Subcutaneous abdominal adipose tissue (tissue), 5 donors: ENCODE measurements around the gene AKT1.
A peak's percentile ranks its signal among the peaks of the same experiment; 100 is the strongest.

ENCODE experiments used
- H3K27ac ChIP-seq: one replicate; pipeline ENCODE4 v1.7.0; 2013; ENCODE audit warnings: low read depth, mild to moderate bottlenecking, inconsistent platforms, low read length, moderate library complexity
- H3K27me3 ChIP-seq, 5 donors: one replicate each; pipeline ENCODE4 v1.7.0; 2013; ENCODE audit warnings: low read length in 5 of 5, inconsistent platforms in 1 of 5; ENCODE audit not compliant: control insufficient read depth in 5 of 5, insufficient read depth in 4 of 5
- H3K36me3 ChIP-seq, 5 donors: one replicate each; pipeline ENCODE4 v1.7.0; 2013; ENCODE audit warnings: low read length in 5 of 5; ENCODE audit not compliant: control insufficient read depth in 5 of 5, insufficient read depth in 5 of 5
- H3K4me1 ChIP-seq, 5 donors: one replicate each; pipeline ENCODE4 v1.7.0; 2013; ENCODE audit warnings: low read length in 5 of 5, mild to moderate bottlenecking in 3 of 5, moderate library complexity in 1 of 5; ENCODE audit not compliant: control insufficient read depth in 5 of 5, insufficient read depth in 5 of 5
- H3K4me3 ChIP-seq, 5 donors: one replicate each; pipeline ENCODE4 v1.7.0; 2013; ENCODE audit warnings: low read length in 5 of 5, low read depth in 1 of 5
- H3K9ac ChIP-seq, 5 donors: one replicate each; pipeline ENCODE4 v1.7.0; 2013; ENCODE audit warnings: low read length in 5 of 5, mild to moderate bottlenecking in 4 of 5, moderate library complexity in 3 of 5
- H3K9me3 ChIP-seq, 5 donors: one replicate each; pipeline ENCODE4 v1.7.0; 2013; ENCODE audit warnings: low read length in 5 of 5; ENCODE audit not compliant: control insufficient read depth in 5 of 5
- donor health status: healthy.
- donor health status: healthy.
- donor health status: healthy.
- donor health status: healthy.
- donor health status: healthy.

The AKT1 gene

GRCh38 chr14:104781271-104782077, 14.1 kb downstream of the AKT1 start:
- H3K4me1 ChIP-seq, result peaks cover 0 to 46% (median 9%) of the 10 kb centered on the region in 5 donors
- H3K36me3 ChIP-seq, result peaks cover 0 to 62% (median 27%) of the 10 kb centered on the region in 5 donors
- no peak overlapping the region for H3K4me3 ChIP-seq
- H3K27me3 ChIP-seq, result no peaks in the 10 kb centered on the region
- no peak overlapping the region for H3K27ac ChIP-seq
- no peak overlapping the region for H3K9ac ChIP-seq
- H3K9me3 ChIP-seq, result no peaks in the 10 kb centered on the region

DNA sequence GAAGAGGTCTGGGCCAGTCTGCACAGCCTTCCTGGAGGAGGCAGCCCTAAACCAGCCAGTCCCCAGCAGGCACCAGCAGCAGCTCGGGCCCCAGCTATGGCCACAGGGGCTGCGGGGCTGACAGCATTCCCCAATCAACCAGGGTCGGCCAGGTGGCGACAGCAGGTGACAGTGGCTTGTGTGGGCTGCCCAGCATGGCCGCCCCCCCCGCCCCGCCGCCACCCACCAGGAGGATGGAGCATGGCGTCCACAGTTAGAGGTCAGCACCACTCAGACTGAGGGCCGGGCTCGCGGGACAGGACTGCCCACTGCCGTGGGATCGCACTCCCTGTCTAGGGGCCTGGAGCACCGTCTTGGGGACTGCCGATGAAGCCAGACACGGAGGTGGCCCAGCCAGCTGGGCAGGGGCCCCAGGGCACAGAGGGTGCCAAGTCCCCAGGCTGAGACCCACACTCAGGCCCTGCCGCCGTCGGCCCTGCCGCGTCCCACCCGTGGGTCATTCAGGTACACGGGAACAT, 15.0 kb downstream of the AKT1 start:
- H3K27ac ChIP-seq, result no peak overlapping the region
- H3K36me3 ChIP-seq, result peaks cover 0 to 66% (median 28%) of the 10 kb centered on the region in 5 donors
- H3K9me3 ChIP-seq, result no peaks in the 10 kb centered on the region

DNA sequence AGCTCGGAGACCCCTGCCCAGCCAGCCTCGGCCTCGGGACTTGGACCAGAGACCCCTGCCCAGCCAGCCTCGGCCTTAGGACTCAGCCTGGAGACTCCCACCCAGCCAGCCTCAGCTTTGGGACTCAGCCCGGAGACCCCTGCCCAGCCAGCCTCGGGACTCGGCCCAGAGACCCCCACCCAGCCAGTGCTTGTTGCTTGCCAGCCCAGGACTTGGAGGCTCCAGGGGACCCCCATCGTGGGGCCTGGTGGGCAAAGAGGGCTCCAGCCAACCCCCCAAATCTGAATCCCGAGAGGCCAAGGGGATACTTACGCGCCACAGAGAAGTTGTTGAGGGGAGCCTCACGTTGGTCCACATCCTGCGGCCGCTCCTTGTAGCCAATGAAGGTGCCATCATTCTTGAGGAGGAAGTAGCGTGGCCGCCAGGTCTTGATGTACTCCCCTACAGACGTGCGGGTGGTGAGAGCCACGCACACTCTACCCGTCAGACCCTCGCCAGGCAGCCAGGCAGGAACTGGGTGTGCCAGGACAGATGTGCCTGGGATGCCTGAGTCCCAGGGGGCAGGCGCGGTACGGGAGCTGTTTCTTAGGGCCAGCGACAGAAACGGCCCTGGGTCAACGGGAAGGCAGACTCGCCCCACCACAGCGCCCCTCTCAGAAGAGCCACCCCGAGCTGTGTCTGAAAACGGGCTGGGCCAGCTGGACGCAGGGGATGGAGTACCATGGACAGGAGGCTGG, 15.6 kb downstream of the AKT1 start:
- no peak overlapping the region for H3K9ac ChIP-seq
- H3K27ac ChIP-seq, result no peak overlapping the region
- H3K4me3 ChIP-seq, result no peak overlapping the region
- H3K9me3 ChIP-seq, result no peaks in the 10 kb centered on the region
- H3K36me3 ChIP-seq, result peaks cover 0 to 69% (median 34%) of the 10 kb centered on the region in 5 donors
- peaks cover 0 to 31% (median 7%) of the 10 kb centered on the region in 5 donors for H3K4me1 ChIP-seq
- H3K27me3 ChIP-seq, result no peaks in the 10 kb centered on the region

More for the DNA sequence above, 15.0 kb downstream of the AKT1 start:
- H3K4me3 ChIP-seq, result no peak overlapping the region
- no peaks in the 10 kb centered on the region for H3K27me3 ChIP-seq
- H3K9ac ChIP-seq, result no peak overlapping the region
- peaks cover 0 to 37% (median 7%) of the 10 kb centered on the region in 5 donors for H3K4me1 ChIP-seq

- H3K27ac ChIP-seq, result no peak overlapping the region
- H3K9me3 ChIP-seq, result no peaks in the 10 kb centered on the region
- peaks cover 0 to 75% (median 42%) of the 10 kb centered on the region in 5 donors for H3K36me3 ChIP-seq
- no peaks in the 10 kb centered on the region for H3K27me3 ChIP-seq
- no peak overlapping the region for H3K4me3 ChIP-seq
- H3K9ac ChIP-seq, result peak overlapping the region in 1 of 5 donors; percentile 47
- peaks cover 0 to 19% (median 7%) of the 10 kb centered on the region in 5 donors for H3K4me1 ChIP-seq
These were observed 16.7 kb downstream of the AKT1 start for GRCh38 chr14:104778694-104779331.

GRCh38 chr14:104777808-104778249, 17.7 kb downstream of the AKT1 start:
- no peak overlapping the region for H3K4me3 ChIP-seq
- no peak overlapping the region for H3K27ac ChIP-seq
- no peaks in the 10 kb centered on the region for H3K9me3 ChIP-seq
- peak overlapping the region in 2 of 5 donors; percentile 0 to 47 for H3K9ac ChIP-seq
- peaks cover 0 to 80% (median 51%) of the 10 kb centered on the region in 5 donors for H3K36me3 ChIP-seq
- H3K4me1 ChIP-seq, result peaks cover 0 to 15% (median 4%) of the 10 kb centered on the region in 5 donors
- no peaks in the 10 kb centered on the region for H3K27me3 ChIP-seq

GRCh38 chr14:104776961-104777807, 18.4 kb downstream of the AKT1 start:
- no peaks in the 10 kb centered on the region for H3K9me3 ChIP-seq
- H3K27ac ChIP-seq, result no peak overlapping the region
- no peaks in the 10 kb centered on the region for H3K27me3 ChIP-seq
- no peak overlapping the region for H3K4me3 ChIP-seq
- peaks cover 0 to 15% (median 4%) of the 10 kb centered on the region in 5 donors for H3K4me1 ChIP-seq
- peak overlapping the region in 2 of 5 donors; percentile 0 to 47 for H3K9ac ChIP-seq
- peaks cover 0 to 82% (median 58%) of the 10 kb centered on the region in 5 donors for H3K36me3 ChIP-seq

DNA sequence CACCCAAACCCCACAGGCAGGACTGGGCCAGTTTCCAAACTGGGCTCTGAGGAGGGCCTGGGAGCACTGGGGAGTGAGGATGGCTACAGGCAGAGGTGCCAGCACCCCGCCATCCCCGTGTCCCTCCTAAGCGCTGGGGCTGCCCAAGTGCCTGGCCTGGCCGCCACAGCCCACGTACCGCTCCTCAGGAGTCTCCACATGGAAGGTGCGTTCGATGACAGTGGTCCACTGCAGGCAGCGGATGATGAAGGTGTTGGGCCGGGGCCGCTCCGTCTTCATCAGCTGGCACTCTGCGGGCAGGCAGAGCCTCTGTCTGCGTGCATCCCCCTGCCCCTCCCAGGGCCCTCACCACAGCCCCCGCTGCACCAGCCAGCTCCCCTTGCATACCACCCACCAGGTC, 19.1 kb downstream of the AKT1 start:
- Histone ChIP-seq H3K36me3 (peaks cover 0 to 86% (median 62%) of the 10 kb centered on the region in 5 donors), H3K4me3 (no peak overlapping the region), H3K27me3 (no peaks in the 10 kb centered on the region), H3K9me3 (peaks cover 0 to 1% (median under 1%) of the 10 kb centered on the region in 5 donors), H3K27ac (no peak overlapping the region), H3K4me1 (peaks cover 0 to 15% (median 4%) of the 10 kb centered on the region in 5 donors), H3K9ac (no peak overlapping the region)

GRCh38 chr14:104775073-104775489, 20.5 kb downstream of the AKT1 start:
- Histone ChIP-seq H3K4me3 (no peak overlapping the region), H3K9me3 (peaks cover 0 to 8% (median 7%) of the 10 kb centered on the region in 5 donors), H3K36me3 (peaks cover 0 to 90% (median 69%) of the 10 kb centered on the region in 5 donors), H3K4me1 (peaks cover 0 to 15% (median 4%) of the 10 kb centered on the region in 5 donors), H3K27ac (no peak overlapping the region), H3K27me3 (no peaks in the 10 kb centered on the region), H3K9ac (no peak overlapping the region)
